GM12872 (cell line): ENCODE data around the gene STX12.

ENCODE experiments used
- TF ChIP-seq, protein P1 (sequence below): IDR thresholded peaks from 3 replicates; pipeline ENCODE4 v1.5.1; 2011; ENCODE audit warnings: low read depth, mild to moderate bottlenecking, low read length, moderate library complexity; ENCODE audit not compliant: insufficient read depth

STX12 gene

DNA sequence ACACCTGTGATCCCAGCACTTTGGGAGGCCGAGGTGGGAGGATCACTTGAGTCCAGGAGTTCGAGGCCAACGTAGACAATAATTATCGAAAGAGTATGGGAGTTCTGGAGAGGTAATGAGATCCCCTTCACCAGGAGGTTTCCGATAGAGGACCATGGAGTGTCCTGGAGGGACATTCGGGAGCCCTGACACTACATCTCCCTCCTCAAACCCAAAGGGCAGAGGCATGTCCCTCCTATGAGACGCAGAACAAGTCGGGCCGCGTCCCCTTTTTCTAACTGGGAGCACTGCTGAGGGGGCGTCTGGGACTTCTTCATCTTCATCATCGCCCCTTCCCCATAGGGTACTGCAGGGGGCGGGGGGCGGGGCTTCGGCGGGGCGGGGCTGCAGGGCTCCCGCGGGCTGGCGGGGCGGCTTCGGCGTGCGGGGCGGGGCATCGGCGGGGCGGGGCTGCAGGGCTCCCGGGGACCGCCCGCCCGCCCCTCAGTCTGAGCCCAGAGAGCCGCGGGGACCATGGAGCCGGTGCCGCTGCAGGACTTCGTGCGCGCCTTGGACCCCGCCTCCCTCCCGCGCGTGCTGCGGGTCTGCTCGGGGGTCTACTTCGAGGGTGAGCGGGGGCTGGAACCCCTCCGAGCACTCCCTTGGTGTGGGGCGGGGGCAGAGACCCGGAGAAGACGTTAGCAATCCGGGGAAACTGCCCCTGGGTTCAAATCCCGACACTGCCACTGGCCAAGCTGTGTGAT lies 99.2 kb downstream of the STX12 start, which contains the start of gene THEMIS2:
Gene THEMIS2 (plus strand): TSS at position 486 of the 743 bp plus-strand sequence. CDS start 28 bp downstream, at position 514.
- TF ChIP-seq, protein P1, sequence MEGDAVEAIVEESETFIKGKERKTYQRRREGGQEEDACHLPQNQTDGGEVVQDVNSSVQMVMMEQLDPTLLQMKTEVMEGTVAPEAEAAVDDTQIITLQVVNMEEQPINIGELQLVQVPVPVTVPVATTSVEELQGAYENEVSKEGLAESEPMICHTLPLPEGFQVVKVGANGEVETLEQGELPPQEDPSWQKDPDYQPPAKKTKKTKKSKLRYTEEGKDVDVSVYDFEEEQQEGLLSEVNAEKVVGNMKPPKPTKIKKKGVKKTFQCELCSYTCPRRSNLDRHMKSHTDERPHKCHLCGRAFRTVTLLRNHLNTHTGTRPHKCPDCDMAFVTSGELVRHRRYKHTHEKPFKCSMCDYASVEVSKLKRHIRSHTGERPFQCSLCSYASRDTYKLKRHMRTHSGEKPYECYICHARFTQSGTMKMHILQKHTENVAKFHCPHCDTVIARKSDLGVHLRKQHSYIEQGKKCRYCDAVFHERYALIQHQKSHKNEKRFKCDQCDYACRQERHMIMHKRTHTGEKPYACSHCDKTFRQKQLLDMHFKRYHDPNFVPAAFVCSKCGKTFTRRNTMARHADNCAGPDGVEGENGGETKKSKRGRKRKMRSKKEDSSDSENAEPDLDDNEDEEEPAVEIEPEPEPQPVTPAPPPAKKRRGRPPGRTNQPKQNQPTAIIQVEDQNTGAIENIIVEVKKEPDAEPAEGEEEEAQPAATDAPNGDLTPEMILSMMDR, result no peak

DNA sequence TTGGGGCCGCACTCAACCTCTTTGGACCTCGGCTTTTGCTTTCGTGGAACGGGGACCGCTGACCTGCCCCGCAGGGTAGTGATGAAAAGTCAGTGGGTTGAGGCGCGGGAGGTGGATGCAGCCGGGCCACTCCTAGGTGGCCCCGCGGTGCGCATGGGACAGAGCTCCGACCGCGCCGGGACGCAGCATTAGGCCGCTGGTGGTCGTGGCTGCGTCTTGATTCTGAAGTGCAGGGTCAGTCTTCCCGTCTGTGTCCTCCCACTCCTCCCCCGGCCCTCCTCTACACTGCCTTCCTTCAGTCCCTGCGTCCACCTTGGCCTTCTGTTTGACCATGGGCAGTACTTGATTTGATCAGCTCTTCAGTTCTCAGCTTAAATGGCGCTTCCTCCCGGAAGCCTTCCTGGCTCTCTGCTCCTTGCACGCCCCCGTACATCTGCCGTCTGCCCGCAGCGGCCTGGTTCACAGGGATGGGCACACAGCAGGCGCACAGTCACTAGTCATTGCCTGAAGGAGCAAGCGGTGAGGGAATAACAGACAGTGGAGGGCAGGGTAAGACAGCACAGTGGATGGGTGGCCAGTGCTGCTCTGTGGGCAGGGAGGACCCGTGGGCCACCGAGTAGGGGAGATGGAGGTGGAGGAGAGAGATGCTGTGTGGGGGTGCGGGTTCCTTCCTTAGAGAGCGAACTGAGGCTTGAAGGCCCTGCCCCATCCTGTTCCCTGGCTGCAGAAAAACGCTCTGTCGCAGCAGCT lies 100.0 kb downstream of the STX12 start:
- TF ChIP-seq, protein P1, result no peak

DNA sequence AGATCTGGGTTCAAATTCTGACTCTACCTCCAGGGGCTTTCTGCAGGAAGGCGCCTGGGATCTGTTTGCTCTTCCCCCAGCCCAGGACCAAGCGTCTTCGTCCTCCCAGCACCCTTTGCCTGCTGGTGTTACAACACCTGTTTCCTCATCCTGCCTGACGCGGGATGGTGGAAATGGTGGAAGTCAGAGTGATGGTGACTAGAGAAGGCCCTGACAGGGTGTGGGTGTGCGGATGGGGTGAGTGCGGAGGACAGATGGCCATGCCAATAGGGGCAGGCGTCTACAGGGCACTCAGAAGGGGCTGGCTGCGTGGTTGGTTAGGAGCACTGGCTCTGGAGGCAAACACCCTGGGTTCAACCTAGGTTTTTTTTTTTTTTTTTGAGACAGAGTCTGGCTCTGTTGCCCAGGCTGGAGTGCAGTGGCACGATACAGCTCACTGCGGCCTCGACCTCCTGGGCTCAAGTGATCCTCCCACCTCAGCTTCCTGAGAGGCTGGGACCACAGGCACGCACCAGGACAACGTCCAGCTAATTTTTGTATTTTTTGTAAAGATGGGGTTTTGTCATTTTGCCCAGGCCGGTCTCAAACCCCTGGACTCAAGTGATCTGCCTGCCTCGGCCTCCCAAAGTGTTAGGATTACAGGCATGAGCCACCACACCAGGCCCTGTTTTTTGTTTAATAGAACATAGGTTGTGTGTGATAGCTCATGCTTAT lies 100.8 kb downstream of the STX12 start:
- TF ChIP-seq, protein P1, result no peak
